HG03439 (cell line): ENCODE data around the gene MOSPD2.

Experiments
- ATAC-seq: cut with Tn5 transposase; IDR thresholded peaks from one replicate; pipeline ENCODE4 v1.9.1; 2021; ENCODE audit warnings: mild to moderate bottlenecking, moderate library complexity; ENCODE audit not compliant: unreplicated experiment

The MOSPD2 gene

GRCh38 chrX:14964500-14964899 is 91.3 kb downstream of the MOSPD2 start:
- no peak for ATAC-seq
